ENCODE results near the gene PFKFB1.

The PFKFB1 gene
- total RNA-seq = 0.77 to 1.1 (median 0.92) reads per million in 3 experiments

- DNase-seq = no peak
Measured at GRCh38 chrX:54994099-54994498, at the start of gene PFKFB1. Gene PFKFB1, minus strand, starts transcription at chrX:54994188. Its CDS starts 181 bp downstream, at chrX:54994007.

GRCh38 chrX:55041514-55041913 lies 47.5 kb upstream of the PFKFB1 start:
- DNase-seq = no peak

- no peak for DNase-seq
Measured at GRCh38 chrX:55039471-55039870, 45.5 kb upstream of the PFKFB1 start.

GRCh38 chrX:55033429-55033828 lies 39.4 kb upstream of the PFKFB1 start:
- DNase-seq = no peak

GRCh38 chrX:55030271-55031205 lies 36.5 kb upstream of the PFKFB1 start, which contains the start of gene ALAS2:
Gene ALAS2, minus strand, starts transcription at chrX:55030977. Its CDS starts 4,977 bp downstream, at chrX:55026000.
- no peak for DNase-seq

GRCh38 chrX:55029291-55029690 lies 35.3 kb upstream of the PFKFB1 start:
- DNase-seq = no peak

GRCh38 chrX:55028611-55029010 lies 34.6 kb upstream of the PFKFB1 start:
- DNase-seq = no peak

GRCh38 chrX:55028040-55028439 lies 34.1 kb upstream of the PFKFB1 start:
- DNase-seq = no peak

- no peak for DNase-seq
Measured at GRCh38 chrX:55026840-55027239, 32.9 kb upstream of the PFKFB1 start.

GRCh38 chrX:55026143-55026542 lies 32.2 kb upstream of the PFKFB1 start:
- no peak for DNase-seq

- no peak for DNase-seq
Measured at GRCh38 chrX:55014897-55015299, 20.9 kb upstream of the PFKFB1 start.

GRCh38 chrX:55011294-55011693 lies 17.3 kb upstream of the PFKFB1 start:
- no peak for DNase-seq

GRCh38 chrX:55008571-55009358 lies 14.8 kb upstream of the PFKFB1 start:
- no peak for DNase-seq

GRCh38 chrX:55007656-55008055 lies 13.7 kb upstream of the PFKFB1 start:
- no peak for DNase-seq

- no peak for DNase-seq
Measured at GRCh38 chrX:55006827-55007621, 13.0 kb upstream of the PFKFB1 start.

GRCh38 chrX:55005256-55005655 lies 11.3 kb upstream of the PFKFB1 start:
- DNase-seq = no peak

GRCh38 chrX:55004231-55004630 lies 10.2 kb upstream of the PFKFB1 start:
- DNase-seq = no peak

- peak; percentile 85 for DNase-seq
Measured at GRCh38 chrX:54999717-55000598, 6.0 kb upstream of the PFKFB1 start, which contains the start of gene APEX2. Gene APEX2, plus strand, starts transcription at chrX:55000363. Its CDS starts 60 bp downstream, at chrX:55000423.

GRCh38 chrX:54995621-54996020 lies 1.6 kb upstream of the PFKFB1 start:
- DNase-seq = no peak

- no peak for DNase-seq
Measured at GRCh38 chrX:54994668-54995351, 822 bp upstream of the PFKFB1 start.
